ENCODE data around the gene GRWD1. TPM values are rescaled to one million over a fixed set of nuclear protein-coding genes. Genes with fewer than 3 reads are reported as not detected.

Gene GRWD1
- total RNA-seq, 1 experiment from 2014 or later, result 64.8 TPM

- Histone ChIP-seq H2AFZ (ENCODE audit: low read depth, low read length, poor library complexity, severe bottlenecking) (no peak within 1 kb of the TSS), H3K79me2 (ENCODE audit: insufficient read depth, low read length) (peaks cover 57% of the 10 kb centered on the region), H3K4me3 (replicated peaks in 1 of 2; ENCODE audit: low read depth in 1 of 2, low read length in 2 of 2) (no peak within 1 kb of the TSS), H3K9ac (ENCODE audit: low read length) (no peak within 1 kb of the TSS), H3K27me3 (ENCODE audit: insufficient read depth, low read length) (no peaks in the 10 kb centered on the region), H3K27ac (ENCODE audit: low read depth, low read length) (no peak within 1 kb of the TSS), H3K36me3 (ENCODE audit: control insufficient read depth in 1 of 2, insufficient read depth in 2 of 2, low read length in 2 of 2) (peaks cover 22 to 62% of the 10 kb centered on the region in 2 experiments), H3K9me3 (ENCODE audit: control insufficient read depth in 1 of 2, insufficient read depth in 1 of 2, low read depth in 1 of 2, low read length in 2 of 2) (no peaks in the 10 kb centered on the region), H3K4me1 (ENCODE audit: control insufficient read depth in 1 of 2, insufficient read depth in 2 of 2, low read length in 2 of 2) (no peaks in the 10 kb centered on the region), H4K20me1 (ENCODE audit: insufficient read depth) (no peaks in the 10 kb centered on the region), H3K4me2 (ENCODE audit: low read length) (no peak within 1 kb of the TSS), H3K9me2 (ENCODE audit: insufficient read depth) (no peaks in the 10 kb centered on the region)
- DNase-seq (ENCODE audit: low read depth, low spot score) (no peak), ATAC-seq (no peak)
- ChIA-PET RAD21 (ENCODE audit: low non-redundant PET in 1 of 2, low total read pairs in 2 of 2, uncharacterized antibody in 2 of 2, unreplicated experiment in 2 of 2) (no interaction called here), POLR2A (no interaction called here), CTCF (no interaction called here)
- TF ChIP-seq EGR1 (IDR thresholded peaks at IDR 0.05; ENCODE audit: low read depth) (no peak), POLR2AphosphoS5 (IDR thresholded peaks at IDR 0.05; ENCODE audit: low read depth, low read length) (no peak), ZFX (IDR thresholded peaks at IDR 0.05) (no peak), CTCF (IDR thresholded peaks at IDR 0.05 in 2 of 3, conservative IDR thresholded peaks at IDR 0.05 in 1 of 3; ENCODE audit: borderline replicate concordance in 1 of 3, insufficient read depth in 1 of 3, low read depth in 2 of 3, low read length in 2 of 3) (no peak), EZH2phosphoT487 (IDR thresholded peaks at IDR 0.05; ENCODE audit: borderline replicate concordance) (no peak), SRF (IDR thresholded peaks at IDR 0.05; ENCODE audit: low read depth) (no peak), FOSL1 (IDR thresholded peaks at IDR 0.05; ENCODE audit: low read depth) (no peak), ELF1 (IDR thresholded peaks at IDR 0.05; ENCODE audit: borderline replicate concordance, low read depth) (no peak), EZH2 (IDR thresholded peaks at IDR 0.05) (no peak)
- intact Hi-C loops (cut with micrococcal nuclease), result no loop called here
- BruUV-seq (replicated peaks), result no TSS peak
Measured at GRCh38 chr19:48455171-48455907, 9.6 kb downstream of the GRWD1 start, which contains the start of gene KCNJ14. KCNJ14 (plus strand) TSS chr19:48455574; CDS start chr19:48461725, 6,151 bp downstream.
